Brain microvascular endothelial cell (primary cell): ENCODE measurements around the gene CATSPER4.

ENCODE experiments used
- DNase-seq: peaks from one replicate; pipeline ENCODE4 v3.0.0-alpha.2; 2020
- H3K27ac ChIP-seq: fragments of 250-450 bp; sonication (Bioruptor Pico); 2 replicates; pipeline ENCODE4 v1.5.1; 2020; ENCODE audit warnings: mild to moderate bottlenecking, moderate library complexity
- H3K27me3 ChIP-seq: fragments of 250-450 bp; sonication (Bioruptor Pico); replicated peaks from 2 replicates; pipeline ENCODE4 v1.5.1; 2020; ENCODE audit warnings: mild to moderate bottlenecking
- H3K36me3 ChIP-seq: fragments of 250-450 bp; sonication (Bioruptor Pico); replicated peaks from 2 replicates; pipeline ENCODE4 v1.5.1; 2020; ENCODE audit warnings: mild to moderate bottlenecking
- H3K4me3 ChIP-seq: 2 replicates; pipeline ENCODE4 v1.5.1; 2011; ENCODE audit warnings: low read depth, mild to moderate bottlenecking, control low read depth, low read length, moderate library complexity
- in situ Hi-C: cut with HindIII; loops from 2 replicates; pipeline ENCODE4 v1.10.0; 2017; ENCODE audit warnings: low sequenced_read_pairs, low pct_ligation_motif_present
- TF ChIP-seq, protein P1 (sequence below): IDR thresholded peaks from 2 replicates; pipeline ENCODE4 v1.5.1; 2011; ENCODE audit warnings: low read depth, mild to moderate bottlenecking, moderate library complexity, low read length, control low read depth, inconsistent platforms; ENCODE audit errors: missing control alignments

The CATSPER4 gene

DNA sequence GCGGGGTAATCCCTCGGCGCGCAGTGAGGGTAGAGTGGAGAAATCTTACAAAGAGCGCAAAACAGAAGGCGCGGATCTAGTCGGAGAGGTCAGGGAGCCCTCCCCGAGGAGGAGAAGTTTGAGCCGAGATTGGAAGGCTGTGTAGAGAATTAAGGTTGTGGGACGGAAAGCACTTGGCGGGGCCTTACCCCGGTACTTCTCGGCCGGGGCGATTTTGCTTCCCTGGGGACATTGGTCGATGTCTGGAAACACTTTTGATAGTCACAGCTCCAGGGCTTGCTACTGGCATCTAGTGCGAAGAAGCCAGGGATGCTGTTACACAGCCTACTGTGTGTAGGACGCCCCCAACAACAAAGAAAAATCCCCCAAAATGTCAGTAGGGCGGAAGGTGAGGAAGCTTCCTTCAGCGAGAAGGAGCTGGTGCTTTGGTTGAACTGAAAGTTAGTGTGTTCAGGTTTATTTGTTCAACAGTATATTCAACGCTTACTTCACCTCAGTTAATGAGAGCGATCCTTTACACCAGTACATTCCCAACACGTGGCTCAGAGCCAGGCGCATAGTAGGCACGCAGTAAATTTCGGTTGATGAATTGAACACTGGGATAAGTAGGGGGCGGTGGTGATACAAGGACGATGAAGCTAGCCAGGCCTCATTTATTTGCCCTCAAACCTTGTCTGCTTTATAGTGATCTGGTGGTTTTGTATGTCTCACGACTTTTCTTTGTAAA, 44.4 kb downstream of the CATSPER4 start:
- peak; percentile 15 for DNase-seq
- Histone ChIP-seq H3K4me3 (peak overlapping the region; percentile 98), H3K36me3 (no peaks in the 10 kb centered on the region), H3K27me3 (no peaks in the 10 kb centered on the region), H3K27ac (peak overlapping the region; percentile 38)
- in situ Hi-C loops, result no loop called here
- TF ChIP-seq, protein P1, sequence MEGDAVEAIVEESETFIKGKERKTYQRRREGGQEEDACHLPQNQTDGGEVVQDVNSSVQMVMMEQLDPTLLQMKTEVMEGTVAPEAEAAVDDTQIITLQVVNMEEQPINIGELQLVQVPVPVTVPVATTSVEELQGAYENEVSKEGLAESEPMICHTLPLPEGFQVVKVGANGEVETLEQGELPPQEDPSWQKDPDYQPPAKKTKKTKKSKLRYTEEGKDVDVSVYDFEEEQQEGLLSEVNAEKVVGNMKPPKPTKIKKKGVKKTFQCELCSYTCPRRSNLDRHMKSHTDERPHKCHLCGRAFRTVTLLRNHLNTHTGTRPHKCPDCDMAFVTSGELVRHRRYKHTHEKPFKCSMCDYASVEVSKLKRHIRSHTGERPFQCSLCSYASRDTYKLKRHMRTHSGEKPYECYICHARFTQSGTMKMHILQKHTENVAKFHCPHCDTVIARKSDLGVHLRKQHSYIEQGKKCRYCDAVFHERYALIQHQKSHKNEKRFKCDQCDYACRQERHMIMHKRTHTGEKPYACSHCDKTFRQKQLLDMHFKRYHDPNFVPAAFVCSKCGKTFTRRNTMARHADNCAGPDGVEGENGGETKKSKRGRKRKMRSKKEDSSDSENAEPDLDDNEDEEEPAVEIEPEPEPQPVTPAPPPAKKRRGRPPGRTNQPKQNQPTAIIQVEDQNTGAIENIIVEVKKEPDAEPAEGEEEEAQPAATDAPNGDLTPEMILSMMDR, result peak; percentile 30

DNA sequence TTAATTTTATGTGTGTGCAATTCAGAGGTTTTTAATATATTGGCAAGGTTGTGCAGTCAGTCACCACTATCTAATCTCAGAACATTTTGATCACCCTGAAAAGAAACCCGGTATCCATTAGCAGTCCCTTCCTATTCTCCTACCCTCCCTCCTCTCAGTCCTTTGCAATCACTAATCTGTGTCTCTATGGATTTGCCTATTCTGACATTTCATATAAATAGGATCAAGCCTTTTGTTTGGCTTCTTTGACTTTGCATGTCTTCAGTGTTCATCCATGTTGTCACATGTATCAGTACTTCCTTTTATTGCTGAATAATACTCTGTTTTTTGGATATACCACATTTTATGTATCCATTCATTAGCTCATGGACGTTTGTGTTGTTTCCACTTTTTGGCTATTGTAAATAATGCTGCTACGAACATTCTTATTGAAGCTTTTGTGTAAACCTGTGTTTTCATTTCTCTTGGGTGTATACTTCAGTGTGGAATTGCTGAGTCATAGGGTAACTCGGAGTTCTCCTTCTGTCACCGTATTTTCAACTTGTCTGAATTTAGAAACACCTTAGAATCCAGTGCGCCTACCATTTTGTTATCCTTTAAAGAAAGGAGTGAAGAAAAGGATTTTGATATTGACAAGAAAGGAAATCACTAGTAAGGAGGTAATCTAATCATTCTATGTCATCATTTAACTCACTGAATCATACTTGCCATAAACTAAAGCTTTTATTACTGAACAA, 47.0 kb downstream of the CATSPER4 start:
- TF ChIP-seq, protein P1, result no peak
- Histone ChIP-seq H3K27ac (peak overlapping the region; percentile 19), H3K4me3 (no peak overlapping the region), H3K36me3 (no peaks in the 10 kb centered on the region), H3K27me3 (no peaks in the 10 kb centered on the region)
- no peak for DNase-seq
- in situ Hi-C loops, result no loop called here

DNA sequence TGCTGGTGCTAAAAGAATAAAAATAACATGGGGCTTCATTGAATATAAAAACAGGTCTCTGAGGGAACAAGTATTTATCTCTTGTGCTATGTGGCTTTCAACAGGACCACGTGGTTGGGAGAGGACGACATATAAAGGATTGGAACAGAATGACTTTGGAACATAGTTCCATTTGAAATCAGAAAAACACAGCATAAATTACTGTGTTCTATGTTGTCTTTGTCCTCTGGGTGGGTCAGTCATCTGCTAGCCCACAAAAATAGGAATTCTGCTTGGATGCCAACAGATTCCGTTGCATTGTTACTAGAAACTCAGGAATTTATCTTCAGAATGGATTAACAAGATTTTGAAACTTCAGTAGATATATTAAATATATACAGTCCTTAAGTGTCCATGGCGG, 49.5 kb downstream of the CATSPER4 start:
- H3K27ac ChIP-seq, result peak overlapping the region; percentile 22
- in situ Hi-C loops, result no loop called here
- no peak overlapping the region for H3K4me3 ChIP-seq
- TF ChIP-seq, protein P1, result no peak
- no peaks in the 10 kb centered on the region for H3K27me3 ChIP-seq
- H3K36me3 ChIP-seq, result peaks cover 3% of the 10 kb centered on the region
- peak; percentile 34 for DNase-seq
